Hepatocyte (in vitro differentiated cells): ENCODE measurements around the gene RNF13.

Experiments
- CTCF ChIP-seq: fragments of 200-600 bp; sonication (generic); IDR thresholded peaks from 2 replicates; pipeline ENCODE4 v1.5.1; 2016; ENCODE audit warnings: antibody characterized with exemption, mild to moderate bottlenecking; ENCODE audit not compliant: poor library complexity
- EZH2phosphoT487 ChIP-seq: fragments of 200-600 bp; sonication (generic); IDR thresholded peaks from one replicate; pipeline ENCODE4 v1.6.1; 2018; ENCODE audit warnings: antibody characterized with exemption, mild to moderate bottlenecking, low read depth, moderate library complexity; ENCODE audit not compliant: unreplicated experiment, severe bottlenecking

- TF ChIP-seq CTCF (no peak), EZH2phosphoT487 (no peak)
Measured at GRCh38 chr3:149895339-149895738, 82.3 kb downstream of the RNF13 start.
